Measurements from ENCODE around the gene PLK5.

The PLK5 gene

GRCh38 chr19:1495051-1495798 lies 28.7 kb upstream of the PLK5 start:
- no peak for DNase-seq (ENCODE audit: low read depth in 1 of 2, low spot score in 1 of 2)

GRCh38 chr19:1495799-1496713 lies 27.8 kb upstream of the PLK5 start:
- TF ChIP-seq GABPA (IDR thresholded peaks at IDR 0.05; ENCODE audit: low read depth) (no peak), REST (IDR thresholded peaks at IDR 0.05; ENCODE audit: insufficient replicate concordance, low read depth) (no peak), CTCF (IDR thresholded peaks at IDR 0.05; ENCODE audit: insufficient read depth, low read length) (no peak), SPI1 (IDR thresholded peaks at IDR 0.05; ENCODE audit: borderline replicate concordance, low read depth) (no peak), POLR2AphosphoS5 (IDR thresholded peaks at IDR 0.05; ENCODE audit: low read depth) (no peak)
- no peak overlapping the region for H3K27ac ChIP-seq (replicated peaks)
- peaks cover 8% of the 10 kb centered on the region for H3K27me3 ChIP-seq (ENCODE audit: insufficient read depth, poor library complexity, severe bottlenecking)
- no peak overlapping the region for H3K4me3 ChIP-seq (replicated peaks; ENCODE audit: insufficient read depth, low read length)
- DNase-seq (ENCODE audit: low read depth in 1 of 2, low spot score in 1 of 2): no peak

More at GRCh38 chr19:1495051-1495798, 28.7 kb upstream of the PLK5 start:
- TF ChIP-seq REST (IDR thresholded peaks at IDR 0.05; ENCODE audit: insufficient replicate concordance, low read depth) (no peak), CTCF (IDR thresholded peaks at IDR 0.05; ENCODE audit: insufficient read depth, low read length) (no peak), POLR2AphosphoS5 (IDR thresholded peaks at IDR 0.05; ENCODE audit: low read depth) (no peak), GABPA (IDR thresholded peaks at IDR 0.05; ENCODE audit: low read depth) (no peak), SPI1 (IDR thresholded peaks at IDR 0.05; ENCODE audit: borderline replicate concordance, low read depth) (no peak)
- Histone ChIP-seq H3K27me3 (ENCODE audit: insufficient read depth, poor library complexity, severe bottlenecking) (peaks cover 8% of the 10 kb centered on the region), H3K27ac (replicated peaks) (no peak overlapping the region), H3K4me3 (replicated peaks; ENCODE audit: insufficient read depth, low read length) (no peak overlapping the region)

- TF ChIP-seq POLR2AphosphoS5 (IDR thresholded peaks at IDR 0.05; ENCODE audit: low read depth) (no peak), SPI1 (IDR thresholded peaks at IDR 0.05; ENCODE audit: borderline replicate concordance, low read depth) (no peak), CTCF (IDR thresholded peaks at IDR 0.05; ENCODE audit: insufficient read depth, low read length) (no peak), REST (IDR thresholded peaks at IDR 0.05; ENCODE audit: insufficient replicate concordance, low read depth) (no peak), GABPA (IDR thresholded peaks at IDR 0.05; ENCODE audit: low read depth) (no peak)
- H3K27me3 ChIP-seq (ENCODE audit: insufficient read depth, poor library complexity, severe bottlenecking): peaks cover 3% of the 10 kb centered on the region
- DNase-seq (ENCODE audit: low read depth in 1 of 2, low spot score in 1 of 2): no peak
- no peak overlapping the region for H3K27ac ChIP-seq (replicated peaks)
- no peak overlapping the region for H3K4me3 ChIP-seq (replicated peaks; ENCODE audit: insufficient read depth, low read length)
Observed at GRCh38 chr19:1496714-1497577, 26.9 kb upstream of the PLK5 start.

All from HL-60 (cell line).